Measurements from ENCODE around the gene MARK3.

DNA sequence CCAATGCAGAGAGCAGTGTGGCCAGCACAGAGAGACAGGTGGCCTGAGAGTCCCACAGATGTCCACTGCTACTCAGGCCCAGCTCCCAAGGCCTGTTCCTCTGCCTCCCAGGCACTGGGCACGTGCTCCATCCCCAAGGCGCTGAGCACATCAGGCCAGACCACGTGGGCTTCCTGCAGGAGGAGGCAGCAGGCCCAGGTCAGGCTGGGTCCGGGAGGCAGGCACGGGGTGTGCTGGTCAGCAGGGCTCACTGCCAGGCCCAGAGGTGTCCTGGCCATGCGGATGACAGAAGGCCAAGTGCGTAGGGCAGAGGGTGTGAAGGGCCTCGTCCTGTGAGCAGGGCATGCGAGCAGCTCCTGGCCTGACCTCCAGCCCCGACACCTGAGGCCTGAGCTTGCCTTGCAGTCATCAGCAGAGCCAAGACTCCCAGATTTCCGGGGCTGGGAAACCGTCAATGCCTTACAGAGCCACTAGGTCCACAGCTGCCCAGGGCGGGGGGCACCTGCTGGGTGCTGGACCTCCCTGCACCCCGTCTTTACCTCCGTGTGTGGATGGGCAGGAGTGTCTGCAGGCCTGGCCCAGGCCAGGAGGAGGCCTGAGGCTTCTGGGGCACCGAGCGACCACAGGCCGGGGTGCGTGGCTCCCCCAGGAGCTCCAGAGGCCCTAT is 158.6 kb downstream of the MARK3 start:
- TF ChIP-seq, protein P1, sequence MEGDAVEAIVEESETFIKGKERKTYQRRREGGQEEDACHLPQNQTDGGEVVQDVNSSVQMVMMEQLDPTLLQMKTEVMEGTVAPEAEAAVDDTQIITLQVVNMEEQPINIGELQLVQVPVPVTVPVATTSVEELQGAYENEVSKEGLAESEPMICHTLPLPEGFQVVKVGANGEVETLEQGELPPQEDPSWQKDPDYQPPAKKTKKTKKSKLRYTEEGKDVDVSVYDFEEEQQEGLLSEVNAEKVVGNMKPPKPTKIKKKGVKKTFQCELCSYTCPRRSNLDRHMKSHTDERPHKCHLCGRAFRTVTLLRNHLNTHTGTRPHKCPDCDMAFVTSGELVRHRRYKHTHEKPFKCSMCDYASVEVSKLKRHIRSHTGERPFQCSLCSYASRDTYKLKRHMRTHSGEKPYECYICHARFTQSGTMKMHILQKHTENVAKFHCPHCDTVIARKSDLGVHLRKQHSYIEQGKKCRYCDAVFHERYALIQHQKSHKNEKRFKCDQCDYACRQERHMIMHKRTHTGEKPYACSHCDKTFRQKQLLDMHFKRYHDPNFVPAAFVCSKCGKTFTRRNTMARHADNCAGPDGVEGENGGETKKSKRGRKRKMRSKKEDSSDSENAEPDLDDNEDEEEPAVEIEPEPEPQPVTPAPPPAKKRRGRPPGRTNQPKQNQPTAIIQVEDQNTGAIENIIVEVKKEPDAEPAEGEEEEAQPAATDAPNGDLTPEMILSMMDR (IDR thresholded peaks at IDR 0.05): no peak
- TF ChIP-seq POLR2A (IDR thresholded peaks at IDR 0.05): no peak
- TF ChIP-seq POLR2AphosphoS5 (IDR thresholded peaks at IDR 0.05): no peak
